HCT116 (cell line): ENCODE results near the gene OR10H2.

ENCODE experiments used
- POLR2AphosphoS5 ChIP-seq: IDR thresholded peaks from 2 replicates; pipeline ENCODE4 v1.6.1; 2011; ENCODE audit warnings: mild to moderate bottlenecking, low read depth, low read length, moderate library complexity
- SRF ChIP-seq: IDR thresholded peaks from 2 replicates; pipeline ENCODE4 v1.6.1; 2012; ENCODE audit warnings: low read depth
- ZBTB33 ChIP-seq: IDR thresholded peaks from 2 replicates; pipeline ENCODE4 v1.6.1; 2011; ENCODE audit warnings: mild to moderate bottlenecking, low read length, moderate library complexity; ENCODE audit not compliant: insufficient replicate concordance; ENCODE audit errors: extremely low read depth
- TF ChIP-seq, protein P1 (sequence below), 3 experiments: fragments of 200-600 bp in 1 of 3; sonication (generic) in 1 of 3; IDR thresholded peaks in 2 of 3; conservative IDR thresholded peaks in 1 of 3; 2 replicates each; pipeline ENCODE4 v1.5.1; 2012 to 2017; ENCODE audit warnings: low read depth in 2 of 3, low read length in 2 of 3, antibody characterized with exemption in 1 of 3, borderline replicate concordance in 1 of 3, control low read depth in 1 of 3, mild to moderate bottlenecking in 1 of 3, mixed read lengths in 1 of 3, mixed run types in 1 of 3, moderate library complexity in 1 of 3; ENCODE audit not compliant: insufficient read depth in 1 of 3
- TF ChIP-seq, protein P2 (sequence below): IDR thresholded peaks from 2 replicates; pipeline ENCODE4 v1.6.1; 2012; ENCODE audit warnings: low read depth

DNA sequence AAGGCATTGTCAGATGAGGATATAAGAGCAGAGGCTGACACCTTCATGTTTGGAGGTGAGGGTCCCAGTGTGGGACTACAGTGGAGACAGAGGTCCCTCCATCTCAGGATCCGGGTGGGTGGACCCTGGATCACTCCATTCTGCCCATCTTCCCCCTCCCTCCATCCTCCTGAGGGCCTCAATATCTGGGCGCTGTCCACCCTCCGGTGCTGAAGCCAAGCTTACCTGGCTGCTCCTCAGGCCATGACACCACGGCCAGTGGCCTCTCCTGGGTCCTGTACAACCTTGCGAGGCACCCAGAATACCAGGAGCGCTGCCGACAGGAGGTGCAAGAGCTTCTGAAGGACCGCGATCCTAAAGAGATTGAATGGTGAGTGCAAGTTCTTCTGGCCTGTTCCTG, 43.0 kb upstream of the OR10H2 start:
- no peak for TF ChIP-seq ZBTB33
- TF ChIP-seq, protein P1, sequence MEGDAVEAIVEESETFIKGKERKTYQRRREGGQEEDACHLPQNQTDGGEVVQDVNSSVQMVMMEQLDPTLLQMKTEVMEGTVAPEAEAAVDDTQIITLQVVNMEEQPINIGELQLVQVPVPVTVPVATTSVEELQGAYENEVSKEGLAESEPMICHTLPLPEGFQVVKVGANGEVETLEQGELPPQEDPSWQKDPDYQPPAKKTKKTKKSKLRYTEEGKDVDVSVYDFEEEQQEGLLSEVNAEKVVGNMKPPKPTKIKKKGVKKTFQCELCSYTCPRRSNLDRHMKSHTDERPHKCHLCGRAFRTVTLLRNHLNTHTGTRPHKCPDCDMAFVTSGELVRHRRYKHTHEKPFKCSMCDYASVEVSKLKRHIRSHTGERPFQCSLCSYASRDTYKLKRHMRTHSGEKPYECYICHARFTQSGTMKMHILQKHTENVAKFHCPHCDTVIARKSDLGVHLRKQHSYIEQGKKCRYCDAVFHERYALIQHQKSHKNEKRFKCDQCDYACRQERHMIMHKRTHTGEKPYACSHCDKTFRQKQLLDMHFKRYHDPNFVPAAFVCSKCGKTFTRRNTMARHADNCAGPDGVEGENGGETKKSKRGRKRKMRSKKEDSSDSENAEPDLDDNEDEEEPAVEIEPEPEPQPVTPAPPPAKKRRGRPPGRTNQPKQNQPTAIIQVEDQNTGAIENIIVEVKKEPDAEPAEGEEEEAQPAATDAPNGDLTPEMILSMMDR (IDR thresholded peaks at IDR 0.05 in 2 of 3, conservative IDR thresholded peaks at IDR 0.05 in 1 of 3; ENCODE audit: borderline replicate concordance in 1 of 3, insufficient read depth in 1 of 3, low read depth in 2 of 3, low read length in 2 of 3), result no peak
- TF ChIP-seq POLR2AphosphoS5, result no peak
- no peak for TF ChIP-seq SRF
- TF ChIP-seq, protein P2, sequence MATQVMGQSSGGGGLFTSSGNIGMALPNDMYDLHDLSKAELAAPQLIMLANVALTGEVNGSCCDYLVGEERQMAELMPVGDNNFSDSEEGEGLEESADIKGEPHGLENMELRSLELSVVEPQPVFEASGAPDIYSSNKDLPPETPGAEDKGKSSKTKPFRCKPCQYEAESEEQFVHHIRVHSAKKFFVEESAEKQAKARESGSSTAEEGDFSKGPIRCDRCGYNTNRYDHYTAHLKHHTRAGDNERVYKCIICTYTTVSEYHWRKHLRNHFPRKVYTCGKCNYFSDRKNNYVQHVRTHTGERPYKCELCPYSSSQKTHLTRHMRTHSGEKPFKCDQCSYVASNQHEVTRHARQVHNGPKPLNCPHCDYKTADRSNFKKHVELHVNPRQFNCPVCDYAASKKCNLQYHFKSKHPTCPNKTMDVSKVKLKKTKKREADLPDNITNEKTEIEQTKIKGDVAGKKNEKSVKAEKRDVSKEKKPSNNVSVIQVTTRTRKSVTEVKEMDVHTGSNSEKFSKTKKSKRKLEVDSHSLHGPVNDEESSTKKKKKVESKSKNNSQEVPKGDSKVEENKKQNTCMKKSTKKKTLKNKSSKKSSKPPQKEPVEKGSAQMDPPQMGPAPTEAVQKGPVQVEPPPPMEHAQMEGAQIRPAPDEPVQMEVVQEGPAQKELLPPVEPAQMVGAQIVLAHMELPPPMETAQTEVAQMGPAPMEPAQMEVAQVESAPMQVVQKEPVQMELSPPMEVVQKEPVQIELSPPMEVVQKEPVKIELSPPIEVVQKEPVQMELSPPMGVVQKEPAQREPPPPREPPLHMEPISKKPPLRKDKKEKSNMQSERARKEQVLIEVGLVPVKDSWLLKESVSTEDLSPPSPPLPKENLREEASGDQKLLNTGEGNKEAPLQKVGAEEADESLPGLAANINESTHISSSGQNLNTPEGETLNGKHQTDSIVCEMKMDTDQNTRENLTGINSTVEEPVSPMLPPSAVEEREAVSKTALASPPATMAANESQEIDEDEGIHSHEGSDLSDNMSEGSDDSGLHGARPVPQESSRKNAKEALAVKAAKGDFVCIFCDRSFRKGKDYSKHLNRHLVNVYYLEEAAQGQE, result peak; percentile 88
